Right ventricle myocardium inferior (tissue), 1 donor: Measurements from ENCODE around the gene PLCB4. TPM values are rescaled to one million over a fixed set of nuclear protein-coding genes. Genes with fewer than 3 reads are reported as not detected.

Experiments used
- ATAC-seq: fragments of 200-7000 bp; cut with Tn5 transposase; one replicate; pipeline ENCODE4 v1.9.1; 2020; ENCODE audit warnings: mild to moderate bottlenecking, moderate library complexity
- DNase-seq: peaks from one replicate; pipeline ENCODE4 v3.0.0; 2021; ENCODE audit errors: missing footprints
- intact Hi-C: fragments of 100-400 bp; cut with DNase I; formaldehyde crosslinking; loops from one replicate; pipeline ENCODE4 v1.11.0; 2022
- total RNA-seq: library from RNA; stranded (reverse); fragmentation: NEBNext Ultra II Directional; extraction: Animal tissue kit (Norgen Biotek cat#: 25700); gene quantifications from one replicate; pipeline ENCODE4 v1.2.1, GENCODE V29; 2021
- donor health status: DM: no; HTN: yes; CAD: no; lungs with severe emphysema.

PLCB4 gene
- total RNA-seq, 1 donor from 2014 or later, result 27.7 TPM

DNA sequence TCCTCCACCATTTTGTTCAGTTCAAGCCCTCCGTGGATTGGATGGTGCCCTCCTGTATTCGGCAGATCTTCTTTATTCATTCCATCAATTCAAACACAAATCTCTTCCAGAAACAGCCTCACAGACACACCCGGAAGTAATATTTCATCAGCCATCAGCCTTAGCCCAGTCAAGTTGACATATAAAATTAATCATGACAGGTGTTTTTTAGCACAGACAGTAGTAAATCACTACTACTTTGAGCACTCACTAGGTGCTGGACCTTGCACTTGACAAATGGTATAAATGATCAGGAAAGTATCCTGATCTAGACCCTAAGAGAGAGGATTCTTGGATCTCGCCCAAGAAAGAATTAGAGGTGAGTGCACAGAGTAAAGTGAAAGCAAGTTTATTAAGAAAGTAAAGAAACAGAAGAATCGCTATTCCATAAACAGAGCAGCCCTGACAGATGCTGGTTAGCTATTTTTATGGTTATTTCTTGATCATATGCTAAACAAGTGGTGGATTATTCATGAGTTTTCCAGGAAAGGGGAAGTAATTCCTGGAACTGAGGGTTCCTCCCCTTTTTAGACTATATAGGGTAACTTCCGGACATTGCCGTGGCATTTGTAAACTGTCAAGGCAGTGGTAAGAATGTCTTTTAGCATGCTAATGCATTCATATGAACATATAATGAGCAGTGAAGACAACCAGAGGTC lies 250.9 kb downstream of the PLCB4 start:
- ATAC-seq, result no peak
- intact Hi-C loops, result no loop called here
- DNase-seq, result no peak

- DNase-seq, result no peak
- intact Hi-C loops, result no loop called here
- no peak for ATAC-seq
These were observed 252.1 kb downstream of the PLCB4 start for GRCh38 chr20:9321007-9321406.

- intact Hi-C loops, result no loop called here
- no peak for DNase-seq
- ATAC-seq, result no peak
These were observed 253.8 kb downstream of the PLCB4 start for GRCh38 chr20:9322661-9323060.

- DNase-seq (no peak), ATAC-seq (no peak)
- intact Hi-C loops, result no loop called here
These were observed 254.7 kb downstream of the PLCB4 start for GRCh38 chr20:9323622-9324021.

DNA sequence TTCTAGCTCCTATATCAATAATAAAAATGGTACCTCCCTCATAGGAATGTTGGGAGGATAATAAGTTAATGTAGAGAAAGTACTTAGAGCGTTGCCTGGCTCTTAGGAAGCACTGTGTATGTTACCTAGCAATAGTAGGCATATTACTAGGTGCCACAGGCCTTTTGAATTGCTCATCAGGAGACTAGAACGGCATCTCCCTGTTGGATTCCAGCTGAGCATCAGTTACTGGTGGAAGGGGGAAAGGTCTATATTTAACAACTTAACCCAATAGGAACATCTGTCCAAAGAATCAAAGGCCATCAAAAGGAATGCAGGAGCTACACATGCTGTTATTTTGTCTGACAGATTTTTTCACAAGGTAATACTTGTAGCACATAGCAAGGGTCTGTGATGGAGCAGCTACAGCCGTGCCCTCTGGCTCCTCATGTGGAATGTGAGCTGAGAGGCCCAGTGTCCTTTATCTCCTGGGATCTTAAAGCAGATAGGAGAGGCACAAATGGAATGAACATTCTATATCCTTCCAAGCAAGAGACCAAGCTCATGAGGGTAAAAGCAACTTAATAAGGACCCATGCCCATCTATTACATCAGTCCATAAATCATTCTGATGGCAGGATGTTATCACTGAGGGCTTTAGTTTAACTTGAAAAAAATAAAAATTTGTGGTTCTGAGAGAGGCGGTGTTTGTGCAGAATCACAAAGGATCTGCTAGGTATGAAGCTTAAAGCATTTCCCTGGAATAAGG lies 260.6 kb downstream of the PLCB4 start:
- intact Hi-C loops, result no loop called here
- ATAC-seq (no peak), DNase-seq (no peak)

DNA sequence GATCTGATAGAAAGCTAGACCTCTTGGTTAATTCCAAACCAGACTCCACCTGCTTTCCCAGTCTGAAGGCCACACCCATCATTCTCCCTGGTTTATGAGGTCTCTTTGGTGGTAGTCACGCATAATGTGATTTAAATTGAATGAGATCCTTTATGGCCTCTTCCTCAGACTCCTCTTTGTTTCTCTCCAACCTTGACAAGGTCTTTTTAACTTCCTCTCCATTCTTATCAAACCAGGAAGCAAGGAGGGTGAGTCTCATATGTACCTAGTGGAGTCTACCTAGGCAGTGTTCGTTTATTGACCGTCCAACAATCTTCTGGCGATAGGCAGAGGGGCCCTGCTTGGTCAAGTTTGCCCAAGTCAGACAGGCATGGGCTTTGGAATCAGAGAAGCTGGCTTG lies 261.3 kb downstream of the PLCB4 start:
- ATAC-seq (no peak), DNase-seq (no peak)
- intact Hi-C loops, result no loop called here

DNA sequence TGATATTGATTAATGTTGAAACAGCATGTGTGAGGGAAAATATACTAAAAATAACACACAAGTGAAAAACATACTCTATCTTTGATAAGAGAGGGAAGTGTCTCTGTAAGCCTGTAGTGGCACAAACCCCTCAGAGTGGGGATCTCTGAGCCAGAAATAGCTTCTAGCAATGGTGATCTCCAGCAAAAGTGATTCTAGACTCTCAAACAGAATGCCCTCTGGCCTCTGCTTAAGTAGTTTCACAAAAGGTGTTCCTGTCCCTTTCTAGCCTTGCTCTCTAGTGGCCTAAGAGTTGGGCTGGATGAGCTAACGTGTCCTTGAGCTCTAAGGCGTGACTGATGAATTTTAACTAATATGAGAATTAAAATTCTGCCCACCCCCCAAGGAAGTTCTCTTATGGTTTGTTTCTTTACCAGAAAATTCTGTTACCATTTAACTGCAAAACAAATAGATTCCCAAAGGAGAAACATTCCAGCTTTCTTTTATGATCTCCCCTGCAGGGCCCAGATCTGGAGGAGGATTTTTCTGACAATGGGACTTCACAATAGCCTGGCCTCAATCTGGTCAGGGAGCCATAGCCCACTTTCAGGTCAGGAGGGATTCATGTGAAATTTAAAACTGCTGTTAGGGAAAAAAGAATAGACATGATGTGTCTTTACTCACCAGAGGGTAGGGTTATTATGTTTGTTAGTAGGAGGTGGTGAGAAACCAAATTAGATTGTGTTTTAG lies 263.0 kb downstream of the PLCB4 start:
- peak; percentile 52 for ATAC-seq
- no peak for DNase-seq
- intact Hi-C loops, result no loop called here

DNA sequence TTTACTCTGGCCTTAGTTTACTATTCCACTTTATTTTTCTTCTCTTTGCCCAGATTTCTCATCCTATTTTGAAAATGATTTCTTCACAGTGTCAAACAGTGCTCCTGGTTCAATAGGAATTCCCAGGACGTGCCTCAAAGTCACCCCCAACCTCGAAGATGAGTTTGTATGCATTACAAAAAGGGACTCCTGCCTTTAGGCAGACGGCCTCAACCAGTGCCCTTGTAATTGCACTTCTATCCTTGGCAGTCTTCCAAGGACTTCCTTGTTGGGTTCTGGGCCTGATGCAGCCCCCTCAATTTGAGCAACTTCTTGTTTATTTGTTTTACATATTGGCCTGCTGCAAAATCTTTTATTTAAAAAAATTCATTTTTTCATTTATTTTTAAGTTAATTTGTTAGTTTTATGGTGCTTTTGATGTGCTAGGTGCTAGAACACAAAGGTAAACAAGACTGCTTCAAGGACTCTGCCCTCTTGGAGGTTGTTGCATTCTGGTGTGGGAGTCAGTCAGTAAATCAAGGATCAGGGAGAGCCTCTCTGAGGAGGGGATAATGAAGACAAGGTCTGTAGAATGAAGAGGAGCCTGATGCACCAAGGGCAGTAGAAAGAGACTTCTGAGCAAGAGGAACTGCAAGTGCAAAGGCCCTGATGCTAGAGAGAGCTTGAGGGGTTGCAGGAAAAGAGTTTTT lies 264.0 kb downstream of the PLCB4 start:
- intact Hi-C loops, result no loop called here
- no peak for DNase-seq
- no peak for ATAC-seq

DNA sequence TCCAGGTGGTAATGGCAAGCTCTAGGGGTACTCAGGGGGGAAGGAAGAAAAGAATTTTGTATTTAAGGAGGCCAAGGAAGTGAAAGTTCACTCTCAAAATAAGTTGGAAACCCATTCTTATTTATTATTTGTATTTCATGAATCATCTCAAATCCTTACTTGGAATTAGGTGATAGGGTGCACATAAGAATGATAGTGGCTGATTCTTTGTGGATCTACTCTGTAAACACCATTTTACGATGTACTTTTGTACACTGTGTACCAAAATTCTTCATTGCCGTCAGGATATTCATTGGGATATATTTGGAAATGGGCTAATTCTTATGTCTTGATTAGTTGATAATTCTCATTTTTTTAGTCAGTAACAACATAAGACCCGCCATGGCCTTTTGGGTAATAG lies 266.0 kb downstream of the PLCB4 start:
- intact Hi-C loops, result no loop called here
- ATAC-seq (no peak), DNase-seq (no peak)

- no peak for ATAC-seq
- intact Hi-C loops, result no loop called here
- no peak for DNase-seq
These were observed 269.2 kb downstream of the PLCB4 start for GRCh38 chr20:9338101-9338500.

DNA sequence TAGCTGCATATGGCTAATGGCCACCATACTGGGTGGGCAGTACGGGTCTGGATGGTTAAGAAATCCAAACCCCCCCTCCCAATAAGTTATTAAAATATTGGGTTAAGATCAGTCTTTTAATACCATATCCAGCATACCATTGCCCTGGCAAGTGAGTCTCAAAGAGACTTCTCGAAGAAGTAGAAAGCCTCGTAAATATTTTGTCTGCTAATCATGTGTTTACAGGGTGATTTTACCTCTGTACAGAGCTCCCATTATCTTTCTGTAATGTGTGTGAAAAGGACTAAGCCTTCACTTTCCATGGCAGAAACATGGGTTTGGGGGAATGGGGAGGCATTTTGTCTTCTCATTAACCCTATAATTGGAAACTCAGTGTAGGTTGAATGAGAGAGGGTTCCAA lies 270.8 kb downstream of the PLCB4 start:
- DNase-seq, result no peak
- intact Hi-C loops, result loop anchor here (10.0 kb wide), 1 partner anchor 365 kb away; no protein-coding TSS in a partner anchor
- ATAC-seq, result no peak

GRCh38 chr20:9342651-9343050 lies 273.8 kb downstream of the PLCB4 start:
- DNase-seq (no peak), ATAC-seq (no peak)
- intact Hi-C loops, result loop anchor here (10.0 kb wide), 1 partner anchor 368 kb away; no protein-coding TSS in a partner anchor

DNA sequence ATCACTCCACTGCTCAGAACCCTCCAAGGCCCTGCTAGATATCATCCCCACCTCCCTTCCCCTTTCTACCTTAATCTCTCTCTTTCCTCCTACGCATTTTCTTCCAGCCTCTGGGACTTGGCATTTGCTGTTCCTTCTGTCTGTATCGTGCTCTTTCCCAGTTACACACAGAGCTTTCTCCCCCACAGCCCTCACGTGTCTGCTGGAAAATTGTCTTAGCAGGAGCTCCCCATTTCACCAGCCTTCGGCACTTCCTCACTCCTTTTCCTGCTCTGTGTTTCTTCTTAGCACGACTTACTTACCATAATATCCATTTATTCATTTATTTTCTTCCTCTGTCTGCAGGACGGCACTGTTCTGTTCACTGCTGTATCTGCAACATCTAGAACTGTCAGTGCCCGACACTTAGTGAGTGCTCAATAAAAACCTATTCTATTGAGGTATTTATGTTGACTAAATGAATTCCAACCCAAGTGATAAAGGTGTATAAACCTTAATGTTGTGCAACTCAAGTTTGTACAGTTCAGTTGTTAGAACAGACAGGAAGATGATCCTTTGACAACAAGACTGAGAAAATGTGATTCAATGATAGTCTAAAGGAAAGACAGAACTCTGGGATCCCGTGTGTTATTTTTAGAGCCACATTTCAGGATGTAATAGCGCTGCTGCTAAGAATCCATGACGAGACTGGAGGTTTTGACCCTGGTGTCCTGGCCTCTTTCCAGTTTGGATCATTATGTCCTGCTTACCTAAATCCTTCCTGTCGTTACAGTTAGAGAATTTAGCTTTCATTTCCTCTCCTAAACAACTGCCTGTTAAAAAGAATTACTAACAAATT lies 275.4 kb downstream of the PLCB4 start:
- DNase-seq (no peak), ATAC-seq (peak; percentile 59)
- intact Hi-C loops, result loop anchor here (10.0 kb wide), 1 partner anchor 370 kb away; no protein-coding TSS in a partner anchor

- intact Hi-C loops, result loop anchor here (10.0 kb wide), 1 partner anchor 374 kb away; no protein-coding TSS in a partner anchor
- DNase-seq (no peak), ATAC-seq (no peak)
These were observed 279.4 kb downstream of the PLCB4 start for GRCh38 chr20:9348316-9348715.

DNA sequence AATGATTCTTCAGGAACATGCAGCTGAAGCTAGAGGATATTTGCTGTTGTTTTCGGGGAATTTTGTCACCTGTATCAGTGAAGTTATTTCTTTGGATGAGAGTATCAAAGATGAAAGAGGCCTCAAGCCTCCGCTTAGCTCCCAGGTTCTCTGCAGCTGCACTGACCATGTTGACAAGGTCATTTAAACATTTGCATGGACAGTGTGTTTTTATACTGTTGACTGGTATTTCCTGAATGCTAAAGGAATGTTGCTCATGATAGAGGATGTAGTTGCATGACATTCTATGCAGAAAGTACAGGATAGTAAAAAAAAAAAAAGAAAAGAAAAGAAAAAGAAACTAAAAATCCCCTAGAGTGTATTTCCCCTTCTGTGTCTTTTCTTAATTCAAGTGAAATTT lies 279.9 kb downstream of the PLCB4 start:
- intact Hi-C loops, result loop anchor here (10.0 kb wide), 1 partner anchor 374 kb away; no protein-coding TSS in a partner anchor
- DNase-seq (no peak), ATAC-seq (no peak)

DNA sequence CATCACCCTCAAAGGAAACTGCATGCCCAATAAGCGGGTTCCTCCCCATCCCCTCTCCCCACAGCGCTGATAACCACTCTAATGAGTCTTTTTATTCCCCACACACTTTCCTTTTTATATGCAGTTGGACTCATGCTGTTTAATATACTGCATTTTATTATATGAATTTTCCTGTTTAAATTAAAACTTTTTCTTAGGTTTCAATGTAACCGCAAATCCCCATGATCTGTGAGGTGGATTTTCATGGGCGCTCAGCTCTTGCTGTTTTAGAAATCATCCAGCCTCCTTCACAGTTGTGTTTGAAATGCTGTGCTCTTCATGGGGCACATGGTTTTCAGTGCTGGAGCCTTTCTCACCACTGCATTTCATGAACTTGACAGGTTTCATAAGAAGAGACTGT lies 280.4 kb downstream of the PLCB4 start:
- intact Hi-C loops, result loop anchor here (10.0 kb wide), 1 partner anchor 374 kb away; no protein-coding TSS in a partner anchor
- ATAC-seq, result no peak
- no peak for DNase-seq

DNA sequence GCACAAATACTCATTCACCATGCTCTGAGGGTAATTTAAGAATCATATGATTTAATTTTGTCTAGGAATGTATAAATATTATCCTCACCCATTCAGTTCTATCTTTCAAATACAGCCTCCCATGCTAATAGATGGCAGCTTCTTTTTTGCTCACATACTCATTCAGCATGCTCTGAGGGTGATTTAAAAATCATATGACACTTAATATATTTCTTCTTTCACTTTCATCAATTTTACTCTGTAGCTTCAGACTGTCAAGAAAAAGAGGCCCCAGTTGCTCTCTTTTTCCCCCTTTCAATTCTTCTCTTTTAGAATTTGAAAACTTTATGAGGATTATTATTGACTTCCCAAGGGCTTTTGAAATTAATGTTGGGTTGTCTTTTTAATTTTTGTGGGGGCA lies 283.9 kb downstream of the PLCB4 start:
- ATAC-seq (no peak), DNase-seq (no peak)
- intact Hi-C loops, result loop anchor here (5.0 kb wide), 3 partner anchors 95 to 280 kb away; no protein-coding TSS in a partner anchor
